HG03469 (cell line): ENCODE results near the gene MKNK2.
"Not testable (repeated sequence)": the region's sequence is repeated elsewhere in the genome, so short reads cannot be mapped to it uniquely, and the experiment has no call there.

Experiments used
- ATAC-seq: cut with Tn5 transposase; IDR thresholded peaks from one replicate; pipeline ENCODE4 v1.9.1; 2021; ENCODE audit warnings: mild to moderate bottlenecking, moderate library complexity, moderate number of reproducible peaks; ENCODE audit not compliant: unreplicated experiment

The MKNK2 gene

GRCh38 chr19:1997353-1998233 is 53.5 kb downstream of the MKNK2 start:
- no peak for ATAC-seq

DNA sequence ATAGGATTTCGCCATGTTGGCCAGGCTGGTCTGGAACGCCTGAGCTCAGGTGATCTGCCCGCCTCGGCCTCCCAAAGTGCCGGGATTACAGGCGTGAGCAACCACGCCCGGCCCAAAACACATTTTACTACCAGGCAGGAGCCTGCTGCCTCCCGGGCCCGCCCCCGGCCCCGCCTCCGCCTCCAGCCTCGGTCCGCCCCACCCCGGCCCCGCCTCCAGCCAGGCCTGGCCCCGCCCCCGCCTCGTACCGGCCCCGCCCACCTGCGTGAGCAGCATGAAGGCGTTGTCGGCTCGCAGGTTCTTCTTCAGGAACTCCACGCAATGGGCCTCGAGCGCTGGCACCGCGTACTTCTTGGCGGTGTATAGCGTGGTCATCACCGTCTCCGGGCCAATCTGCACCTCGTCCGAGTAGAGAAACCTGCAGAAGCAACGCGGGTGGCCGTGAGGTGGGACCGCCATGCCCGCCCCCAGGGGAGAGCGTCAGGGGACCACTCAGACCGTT is 58.2 kb downstream of the MKNK2 start:
- no peak for ATAC-seq

GRCh38 chr19:1991018-1991913 is 59.8 kb downstream of the MKNK2 start:
- no peak for ATAC-seq

GRCh38 chr19:1990230-1991017 is 60.6 kb downstream of the MKNK2 start:
- no peak for ATAC-seq

- no peak for ATAC-seq
Observed at GRCh38 chr19:1989513-1990229, 61.4 kb downstream of the MKNK2 start.

GRCh38 chr19:1988464-1988863 is 62.6 kb downstream of the MKNK2 start:
- not testable (repeated sequence) for ATAC-seq
